Measurements from ENCODE around the gene RALGPS2.
"Not testable (repeated sequence)": the region's sequence is repeated elsewhere in the genome, so short reads cannot be mapped to it uniquely, and the experiment has no call there.

RALGPS2 gene

GRCh38 chr1:178847396-178847849, 122.4 kb downstream of the RALGPS2 start (continued):
- TF ChIP-seq ZFP69B (tag by site-specific recombination; IDR thresholded peaks at IDR 0.05) (0 out of 2 replicates have a peak, but pooled peaks have one; percentile 13), ZNF362 (tag by site-specific recombination; IDR thresholded peaks at IDR 0.05) (peak; percentile 62; the same call in 1 of the 2 replicates), TSHZ1 (tag by site-specific recombination; IDR thresholded peaks at IDR 0.05; ENCODE audit: borderline replicate concordance) (no peak), PRDM6 (tag by site-specific recombination; IDR thresholded peaks at IDR 0.05) (peak; percentile 89)

GRCh38 chr1:178847919-178848318, 122.9 kb downstream of the RALGPS2 start:
- CTCF ChIA-PET; H3K9me3 ChIP-seq (ENCODE audit: control insufficient read depth, insufficient read depth, low read depth, low read length); H3K36me3 ChIP-seq (ENCODE audit: control insufficient read depth in 2 of 2, insufficient read depth in 1 of 2, low read length in 2 of 2); H3K4me3 ChIP-seq (ENCODE audit: low read depth, low read length); H3K27ac ChIP-seq (ENCODE audit: extremely low read depth, low read depth, low read length): not testable (repeated sequence)
- POLR2A ChIA-PET = interaction anchor here (0.9 kb wide), 1 partner anchor 16 kb away, joined by 3 read pairs; no protein-coding TSS in a partner anchor
- TF ChIP-seq ZNF24 (tag by site-specific recombination; IDR thresholded peaks at IDR 0.05) (0 out of 2 replicates have a peak, but pooled peaks have one; percentile 7), ZNF121 (tag by site-specific recombination; IDR thresholded peaks at IDR 0.05) (peak; percentile 95)
- H3K4me1 ChIP-seq (ENCODE audit: control insufficient read depth, insufficient read depth, low read length) = peaks cover 20% of the 10 kb centered on the region

GRCh38 chr1:178849918-178850317, 124.9 kb downstream of the RALGPS2 start:
- H3K9me3 ChIP-seq (ENCODE audit: control insufficient read depth, insufficient read depth, low read depth, low read length) = no peaks in the 10 kb centered on the region
- H3K36me3 ChIP-seq (ENCODE audit: control insufficient read depth in 2 of 2, insufficient read depth in 1 of 2, low read length in 2 of 2) = no peaks in the 10 kb centered on the region
- H3K4me1 ChIP-seq (ENCODE audit: control insufficient read depth, insufficient read depth, low read length) = peaks cover 20% of the 10 kb centered on the region
- TF ChIP-seq ZNF785 (tag by site-specific recombination; IDR thresholded peaks at IDR 0.05) (no peak), ZNF677 (tag by site-specific recombination; IDR thresholded peaks at IDR 0.05) (no peak), PRDM1 (tag by site-specific recombination; IDR thresholded peaks at IDR 0.05) (no peak), OSR2 (tag by site-specific recombination; IDR thresholded peaks at IDR 0.05) (no peak), ZEB2 (tag by site-specific recombination; IDR thresholded peaks at IDR 0.05) (no peak), SETDB1 (IDR thresholded peaks at IDR 0.05; ENCODE audit: insufficient read length, low read length) (no peak), OVOL3 (tag by site-specific recombination; IDR thresholded peaks at IDR 0.05) (no peak), ZNF791 (tag by site-specific recombination; IDR thresholded peaks at IDR 0.05) (no peak), RBAK (tag by site-specific recombination; IDR thresholded peaks at IDR 0.05) (no peak), ZSCAN16 (tag by site-specific recombination; IDR thresholded peaks at IDR 0.05) (no peak), ZBTB11 (tag by site-specific recombination; conservative IDR thresholded peaks at IDR 0.05; ENCODE audit: low read depth) (no peak), SP2 (tag by site-specific recombination; IDR thresholded peaks at IDR 0.05) (no peak)
- CTCF ChIA-PET = interaction anchor here (0.7 kb wide), 1 partner anchor 30 kb away, joined by 3 read pairs; no protein-coding TSS in a partner anchor
- no peak overlapping the region for H3K27ac ChIP-seq (ENCODE audit: extremely low read depth, low read depth, low read length)
- POLR2A ChIA-PET = no interaction called here
- no peak overlapping the region for H3K4me3 ChIP-seq (ENCODE audit: low read depth, low read length)

All from HEK293 (cell line).